ENCODE measurements around the gene FAM153A. TPM values are rescaled to one million over a fixed set of nuclear protein-coding genes. Genes with fewer than 3 reads are reported as not detected.
"Not testable (repeated sequence)": the region's sequence is repeated elsewhere in the genome, so short reads cannot be mapped to it uniquely, and the experiment has no call there.

Gene FAM153A
- total and polyA plus RNA-seq, 9 of the 15 experiments (the other 6 are each of a cell fraction or from before 2014, with no cell fraction given): 0.01 to 0.21 (median 0.13) TPM; not detected in 6

DNA sequence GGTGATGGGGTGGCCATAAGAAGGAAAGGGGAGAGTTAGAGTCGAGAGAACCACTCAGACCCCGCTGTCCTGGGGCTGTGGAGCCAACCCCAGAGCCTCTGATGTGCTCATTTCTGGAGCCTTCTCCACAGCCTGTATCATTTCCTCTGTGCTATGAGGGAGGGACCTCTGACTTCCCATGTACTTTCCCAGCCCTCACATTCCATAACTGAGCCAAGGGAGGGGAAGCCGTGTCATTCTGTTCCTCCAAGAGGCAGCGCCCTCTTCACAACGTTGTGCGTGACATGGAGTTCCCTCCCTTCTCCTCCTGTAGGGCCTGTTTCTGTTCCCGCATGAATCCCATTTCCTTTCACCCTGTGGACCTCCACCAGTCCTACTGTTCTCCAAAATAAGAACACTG lies 57.8 kb downstream of the FAM153A start:
- H3K27ac ChIP-seq (ENCODE audit: extremely low read depth, low read depth, low read length); POLR2A ChIA-PET; H3K79me2 ChIP-seq (ENCODE audit: control insufficient read depth, insufficient read depth, low read length); H3K9me3 ChIP-seq (replicated peaks; ENCODE audit: control insufficient read depth, insufficient read depth, low read depth, low read length); FAIRE-seq; H3K4me1 ChIP-seq (replicated peaks in 1 of 2; ENCODE audit: control insufficient read depth in 2 of 2, insufficient read depth in 2 of 2, low read length in 2 of 2); H4K20me1 ChIP-seq (replicated peaks; ENCODE audit: control insufficient read depth, insufficient read depth, low read length); H3K4me3 ChIP-seq; H3K9me1 ChIP-seq (ENCODE audit: control insufficient read depth, insufficient read depth, low read length); H2AFZ ChIP-seq (ENCODE audit: low read depth, low read length); BruUV-seq (replicated peaks); H3K27me3 ChIP-seq (ENCODE audit: control insufficient read depth in 2 of 2, insufficient read depth in 2 of 2, low read length in 2 of 2); DNase-seq (ENCODE audit: extremely low read depth in 1 of 4, low spot score in 3 of 4); in situ Hi-C loops (cut with MboI); ATAC-seq; H3K4me2 ChIP-seq (ENCODE audit: insufficient read depth, low read length); H3K9ac ChIP-seq (ENCODE audit: insufficient read depth in 1 of 2, low read depth in 2 of 2, low read length in 2 of 2); CTCF ChIA-PET (ENCODE audit: low intra/inter-chr PET ratio); H3K36me3 ChIP-seq (ENCODE audit: control insufficient read depth, insufficient read depth, low read length); intact Hi-C loops (cut with micrococcal nuclease): not testable (repeated sequence)
- no CpG with 5 or more reads among the region's 7 CpGs for WGBS (ENCODE audit: insufficient coverage, low coverage, missing lambda C conversion rate)

DNA sequence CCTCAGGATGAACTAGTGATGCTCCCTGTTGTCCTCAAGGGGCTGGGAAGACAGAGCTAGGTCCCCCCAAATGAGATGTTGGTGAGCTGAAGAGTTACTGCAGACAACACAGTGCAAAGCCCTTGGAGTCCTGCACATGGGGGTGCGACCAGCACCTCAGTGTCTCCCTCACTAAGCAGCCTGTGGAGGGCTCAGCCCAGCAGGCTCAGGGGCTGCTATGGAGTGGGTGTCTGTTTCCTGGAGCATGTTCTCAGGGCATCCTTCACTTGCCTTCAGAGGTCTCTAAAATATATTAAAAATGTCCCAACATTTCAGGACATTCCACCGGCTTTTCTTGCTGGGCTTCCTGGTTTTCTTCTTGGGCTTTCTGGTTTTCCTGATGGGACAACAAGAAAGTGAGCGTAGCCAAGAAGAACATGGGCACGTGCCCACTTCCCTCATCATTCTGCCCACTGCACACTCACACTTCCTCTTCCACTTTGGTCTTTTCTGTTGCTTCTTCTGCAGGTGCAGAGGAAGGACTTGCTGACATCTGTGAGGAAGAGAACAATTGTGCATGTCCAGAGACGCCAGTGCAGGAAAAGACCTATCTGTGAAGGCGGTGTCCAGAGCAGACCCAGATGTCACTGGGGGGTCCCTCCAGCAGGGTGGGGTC lies 58.7 kb downstream of the FAM153A start:
- H3K36me3 ChIP-seq (ENCODE audit: control insufficient read depth, insufficient read depth, low read length); BruUV-seq (replicated peaks); H3K9me3 ChIP-seq (replicated peaks; ENCODE audit: control insufficient read depth, insufficient read depth, low read depth, low read length); H3K4me1 ChIP-seq (replicated peaks in 1 of 2; ENCODE audit: control insufficient read depth in 2 of 2, insufficient read depth in 2 of 2, low read length in 2 of 2); H3K27me3 ChIP-seq (ENCODE audit: control insufficient read depth in 2 of 2, insufficient read depth in 2 of 2, low read length in 2 of 2); H3K27ac ChIP-seq (ENCODE audit: extremely low read depth, low read depth, low read length); ATAC-seq; POLR2A ChIA-PET; H3K9me1 ChIP-seq (ENCODE audit: control insufficient read depth, insufficient read depth, low read length); H2AFZ ChIP-seq (ENCODE audit: low read depth, low read length); H3K9ac ChIP-seq (ENCODE audit: insufficient read depth in 1 of 2, low read depth in 2 of 2, low read length in 2 of 2); FAIRE-seq; H3K4me3 ChIP-seq; H3K79me2 ChIP-seq (ENCODE audit: control insufficient read depth, insufficient read depth, low read length); H4K20me1 ChIP-seq (replicated peaks; ENCODE audit: control insufficient read depth, insufficient read depth, low read length); intact Hi-C loops (cut with micrococcal nuclease); CTCF ChIA-PET (ENCODE audit: low intra/inter-chr PET ratio); in situ Hi-C loops (cut with MboI); DNase-seq (ENCODE audit: extremely low read depth in 1 of 4, low spot score in 3 of 4); H3K4me2 ChIP-seq (ENCODE audit: insufficient read depth, low read length): not testable (repeated sequence)
- 0% methylated on average over 1 of the region's 6 CpGs for WGBS (ENCODE audit: insufficient coverage, low coverage, missing lambda C conversion rate)

DNA sequence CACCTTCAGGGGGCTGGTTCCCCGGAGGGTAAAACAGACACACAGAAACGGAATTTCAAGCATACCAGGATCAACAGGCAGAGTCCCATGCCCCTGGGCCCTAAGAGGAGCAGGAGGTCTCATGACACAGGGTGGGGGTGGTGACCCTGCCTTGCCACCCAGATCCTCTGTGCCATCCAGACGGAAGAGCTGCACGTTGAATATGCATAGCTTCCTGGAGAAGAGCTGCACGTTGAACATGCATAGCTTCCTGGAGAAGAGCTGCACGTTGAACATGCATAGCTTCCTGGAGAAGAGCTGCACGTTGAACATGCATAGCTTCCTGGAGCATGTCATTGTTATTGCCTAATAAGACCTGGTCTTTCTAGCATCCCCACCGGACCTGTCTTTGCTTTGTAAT lies 59.9 kb downstream of the FAM153A start:
- BruUV-seq (replicated peaks); CTCF ChIA-PET (ENCODE audit: low intra/inter-chr PET ratio): not testable (repeated sequence)

DNA sequence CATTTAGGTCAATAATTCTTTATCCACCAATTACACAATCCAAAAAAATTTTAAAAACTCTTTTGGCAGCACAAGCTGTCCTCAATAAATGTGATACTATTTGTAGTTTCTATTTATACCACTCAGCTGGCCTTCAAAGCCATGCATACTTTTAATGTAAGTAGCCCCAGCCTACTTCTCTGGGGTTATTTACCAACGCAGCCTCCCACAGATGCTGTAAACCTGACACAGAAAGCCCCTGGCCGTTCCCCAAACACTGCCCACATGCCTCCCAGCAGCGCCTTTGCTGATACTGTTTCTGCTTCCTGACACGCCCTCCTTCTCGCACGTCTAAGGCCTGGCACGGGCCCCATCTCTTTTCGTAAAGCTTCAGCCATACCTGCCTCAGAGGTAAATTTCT lies 62.7 kb downstream of the FAM153A start:
- H3K9me3 ChIP-seq (replicated peaks; ENCODE audit: control insufficient read depth, insufficient read depth, low read depth, low read length); H3K4me2 ChIP-seq (ENCODE audit: insufficient read depth, low read length); in situ Hi-C loops (cut with MboI); H2AFZ ChIP-seq (ENCODE audit: low read depth, low read length); H3K27me3 ChIP-seq (ENCODE audit: control insufficient read depth in 2 of 2, insufficient read depth in 2 of 2, low read length in 2 of 2); CTCF ChIA-PET (ENCODE audit: low intra/inter-chr PET ratio); H3K36me3 ChIP-seq (ENCODE audit: control insufficient read depth, insufficient read depth, low read length); BruUV-seq (replicated peaks); H3K9ac ChIP-seq (ENCODE audit: insufficient read depth in 1 of 2, low read depth in 2 of 2, low read length in 2 of 2); H3K79me2 ChIP-seq (ENCODE audit: control insufficient read depth, insufficient read depth, low read length); intact Hi-C loops (cut with micrococcal nuclease); ATAC-seq; DNase-seq (ENCODE audit: extremely low read depth in 1 of 4, low spot score in 3 of 4); H3K9me1 ChIP-seq (ENCODE audit: control insufficient read depth, insufficient read depth, low read length); POLR2A ChIA-PET; H4K20me1 ChIP-seq (replicated peaks; ENCODE audit: control insufficient read depth, insufficient read depth, low read length); H3K27ac ChIP-seq (ENCODE audit: extremely low read depth, low read depth, low read length); H3K4me1 ChIP-seq (replicated peaks in 1 of 2; ENCODE audit: control insufficient read depth in 2 of 2, insufficient read depth in 2 of 2, low read length in 2 of 2); H3K4me3 ChIP-seq; FAIRE-seq: not testable (repeated sequence)
- no CpG with 5 or more reads among the region's 8 CpGs for WGBS (ENCODE audit: insufficient coverage, low coverage, missing lambda C conversion rate)

More for the DNA sequence above, 59.9 kb downstream of the FAM153A start:
- DNase-seq (ENCODE audit: extremely low read depth in 1 of 4, low spot score in 3 of 4); H3K4me1 ChIP-seq (replicated peaks in 1 of 2; ENCODE audit: control insufficient read depth in 2 of 2, insufficient read depth in 2 of 2, low read length in 2 of 2); H3K9ac ChIP-seq (ENCODE audit: insufficient read depth in 1 of 2, low read depth in 2 of 2, low read length in 2 of 2); ATAC-seq; intact Hi-C loops (cut with micrococcal nuclease); H3K79me2 ChIP-seq (ENCODE audit: control insufficient read depth, insufficient read depth, low read length); H3K27me3 ChIP-seq (ENCODE audit: control insufficient read depth in 2 of 2, insufficient read depth in 2 of 2, low read length in 2 of 2); POLR2A ChIA-PET; H4K20me1 ChIP-seq (replicated peaks; ENCODE audit: control insufficient read depth, insufficient read depth, low read length); H3K9me1 ChIP-seq (ENCODE audit: control insufficient read depth, insufficient read depth, low read length); H3K36me3 ChIP-seq (ENCODE audit: control insufficient read depth, insufficient read depth, low read length); H3K9me3 ChIP-seq (replicated peaks; ENCODE audit: control insufficient read depth, insufficient read depth, low read depth, low read length); H2AFZ ChIP-seq (ENCODE audit: low read depth, low read length); in situ Hi-C loops (cut with MboI); H3K4me3 ChIP-seq; H3K27ac ChIP-seq (ENCODE audit: extremely low read depth, low read depth, low read length); FAIRE-seq; H3K4me2 ChIP-seq (ENCODE audit: insufficient read depth, low read length): not testable (repeated sequence)
- WGBS (ENCODE audit: insufficient coverage, low coverage, missing lambda C conversion rate): 6% methylated on average over 5 of the region's 8 CpGs

Data from K562 (cell line).